Brain microvascular endothelial cell (primary cell): ENCODE data around the gene CKS1B.
"Not testable (repeated sequence)": the region's sequence is repeated elsewhere in the genome, so short reads cannot be mapped to it uniquely, and the experiment has no call there.

ENCODE experiments used
- DNase-seq: peaks from one replicate; pipeline ENCODE4 v3.0.0-alpha.2; 2020
- H3K27ac ChIP-seq: fragments of 250-450 bp; sonication (Bioruptor Pico); 2 replicates; pipeline ENCODE4 v1.5.1; 2020; ENCODE audit warnings: mild to moderate bottlenecking, moderate library complexity
- H3K27me3 ChIP-seq: fragments of 250-450 bp; sonication (Bioruptor Pico); replicated peaks from 2 replicates; pipeline ENCODE4 v1.5.1; 2020; ENCODE audit warnings: mild to moderate bottlenecking
- H3K36me3 ChIP-seq: fragments of 250-450 bp; sonication (Bioruptor Pico); replicated peaks from 2 replicates; pipeline ENCODE4 v1.5.1; 2020; ENCODE audit warnings: mild to moderate bottlenecking
- H3K4me3 ChIP-seq: 2 replicates; pipeline ENCODE4 v1.5.1; 2011; ENCODE audit warnings: low read depth, mild to moderate bottlenecking, control low read depth, low read length, moderate library complexity
- in situ Hi-C: cut with HindIII; loops from 2 replicates; pipeline ENCODE4 v1.10.0; 2017; ENCODE audit warnings: low sequenced_read_pairs, low pct_ligation_motif_present
- TF ChIP-seq, protein P1 (sequence below): IDR thresholded peaks from 2 replicates; pipeline ENCODE4 v1.5.1; 2011; ENCODE audit warnings: low read depth, mild to moderate bottlenecking, moderate library complexity, low read length, control low read depth, inconsistent platforms; ENCODE audit errors: missing control alignments

The CKS1B gene

DNA sequence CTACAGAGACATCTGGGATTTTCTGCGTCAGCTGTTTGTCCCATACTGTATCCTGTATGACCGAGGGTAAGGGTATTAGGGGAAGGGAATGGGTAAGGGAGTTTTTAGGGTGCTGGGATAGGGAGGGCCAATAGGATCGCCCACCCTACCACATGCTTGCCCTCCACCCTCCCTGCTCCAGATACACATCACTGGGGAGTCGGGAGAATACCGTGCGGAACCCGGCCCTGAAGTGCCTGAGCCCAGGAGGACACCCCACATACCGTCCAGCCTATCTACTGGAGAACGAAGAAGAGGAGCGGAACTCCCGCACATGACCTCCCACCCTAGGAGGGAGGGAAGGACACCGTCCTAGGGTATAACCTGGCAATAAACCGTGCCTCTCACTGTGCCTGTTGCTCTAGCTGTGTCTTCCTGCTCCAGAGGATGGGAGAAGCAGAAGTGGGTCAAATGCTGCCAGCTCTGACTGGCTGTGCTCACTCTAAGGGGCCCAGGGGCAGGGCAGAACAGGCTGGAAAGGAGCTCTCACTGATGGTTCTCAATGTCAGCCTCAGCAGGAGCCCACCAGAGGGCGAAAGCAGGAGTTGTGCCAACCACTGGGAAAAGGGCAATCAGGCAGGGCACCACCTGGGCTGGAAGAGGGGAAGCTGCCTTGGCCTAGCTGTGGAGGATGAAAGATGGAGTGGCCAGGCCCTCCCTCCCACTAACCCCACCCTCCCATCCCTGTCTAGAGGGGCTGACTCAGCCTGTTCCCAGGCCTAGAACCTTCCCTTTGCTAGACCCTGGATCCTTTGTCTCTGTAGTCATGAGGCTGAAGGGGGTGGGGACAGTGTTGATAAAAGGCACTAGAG lies 18.5 kb downstream of the CKS1B start:
- Histone ChIP-seq H3K27me3 (no peaks in the 10 kb centered on the region), H3K4me3 (no peak overlapping the region), H3K27ac (peak overlapping the region; percentile 46), H3K36me3 (peaks cover 25% of the 10 kb centered on the region)
- peak; percentile 40 for DNase-seq
- in situ Hi-C loops = no loop called here
- TF ChIP-seq, protein P1, sequence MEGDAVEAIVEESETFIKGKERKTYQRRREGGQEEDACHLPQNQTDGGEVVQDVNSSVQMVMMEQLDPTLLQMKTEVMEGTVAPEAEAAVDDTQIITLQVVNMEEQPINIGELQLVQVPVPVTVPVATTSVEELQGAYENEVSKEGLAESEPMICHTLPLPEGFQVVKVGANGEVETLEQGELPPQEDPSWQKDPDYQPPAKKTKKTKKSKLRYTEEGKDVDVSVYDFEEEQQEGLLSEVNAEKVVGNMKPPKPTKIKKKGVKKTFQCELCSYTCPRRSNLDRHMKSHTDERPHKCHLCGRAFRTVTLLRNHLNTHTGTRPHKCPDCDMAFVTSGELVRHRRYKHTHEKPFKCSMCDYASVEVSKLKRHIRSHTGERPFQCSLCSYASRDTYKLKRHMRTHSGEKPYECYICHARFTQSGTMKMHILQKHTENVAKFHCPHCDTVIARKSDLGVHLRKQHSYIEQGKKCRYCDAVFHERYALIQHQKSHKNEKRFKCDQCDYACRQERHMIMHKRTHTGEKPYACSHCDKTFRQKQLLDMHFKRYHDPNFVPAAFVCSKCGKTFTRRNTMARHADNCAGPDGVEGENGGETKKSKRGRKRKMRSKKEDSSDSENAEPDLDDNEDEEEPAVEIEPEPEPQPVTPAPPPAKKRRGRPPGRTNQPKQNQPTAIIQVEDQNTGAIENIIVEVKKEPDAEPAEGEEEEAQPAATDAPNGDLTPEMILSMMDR = peak; percentile 47

DNA sequence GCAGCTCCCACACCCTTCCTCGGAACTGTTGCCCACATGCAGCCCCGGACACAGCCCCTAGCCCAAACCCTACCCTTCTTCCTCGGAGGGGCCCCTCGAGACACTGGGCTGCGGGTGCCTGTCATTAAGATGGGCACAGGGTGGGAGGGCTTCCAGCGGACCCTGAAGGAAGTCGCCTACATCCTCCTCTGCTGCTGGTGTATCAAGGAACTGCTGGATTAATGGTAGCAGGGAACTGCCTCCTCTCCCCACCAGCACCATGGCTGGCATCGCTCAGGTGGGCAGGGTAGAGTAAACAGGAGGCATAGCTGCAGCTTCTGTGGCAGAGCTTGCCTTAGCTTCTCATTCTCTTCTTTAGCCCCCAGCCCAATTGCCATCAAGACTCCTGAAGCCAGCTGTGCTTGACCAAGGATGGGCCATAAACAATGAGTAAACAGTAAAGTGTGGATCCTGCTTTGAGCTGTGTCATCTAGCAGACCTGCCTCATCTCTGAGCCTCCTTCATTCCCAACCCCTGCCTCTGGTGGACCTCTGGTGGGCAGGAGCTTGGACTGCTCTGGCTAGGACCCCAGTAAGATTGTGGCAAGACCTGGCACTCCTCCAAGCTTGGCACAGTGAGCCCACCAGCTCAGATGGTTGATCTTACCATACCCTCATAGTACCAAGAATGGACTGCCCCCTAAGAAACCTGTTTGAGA lies 19.2 kb downstream of the CKS1B start, which contains the start of gene LENEP:
TSS of gene LENEP (plus strand) at position 15 of the 697 bp plus-strand sequence. CDS start at position 37, 22 bp downstream.
- TF ChIP-seq, protein P1 = no peak
- no peak for DNase-seq
- peaks cover 17% of the 10 kb centered on the region for H3K36me3 ChIP-seq
- in situ Hi-C loops = no loop called here
- H3K27ac ChIP-seq = peak within 1 kb of the TSS; percentile 46
- H3K4me3 ChIP-seq = no peak within 1 kb of the TSS
- no peaks in the 10 kb centered on the region for H3K27me3 ChIP-seq

DNA sequence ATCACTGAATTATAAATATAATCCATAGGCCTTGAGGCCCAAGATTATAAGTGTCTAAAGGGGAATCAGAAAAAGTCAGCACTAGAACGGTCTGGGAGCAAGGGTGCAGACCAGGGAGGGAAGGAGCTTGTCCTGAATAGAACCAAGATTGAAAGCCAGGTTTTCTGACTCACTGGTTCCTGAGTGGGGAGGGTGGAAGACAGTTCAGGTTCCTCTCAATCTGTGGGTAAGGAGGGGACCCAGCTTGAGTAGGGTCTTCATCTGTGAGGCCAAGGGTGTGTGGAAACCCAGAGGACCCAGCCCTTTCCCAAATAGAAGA lies 19.7 kb downstream of the CKS1B start:
- no peaks in the 10 kb centered on the region for H3K27me3 ChIP-seq
- in situ Hi-C loops = no loop called here
- H3K4me3 ChIP-seq = no peak overlapping the region
- TF ChIP-seq, protein P1 = no peak
- DNase-seq = no peak
- no peak overlapping the region for H3K27ac ChIP-seq
- peaks cover 14% of the 10 kb centered on the region for H3K36me3 ChIP-seq

DNA sequence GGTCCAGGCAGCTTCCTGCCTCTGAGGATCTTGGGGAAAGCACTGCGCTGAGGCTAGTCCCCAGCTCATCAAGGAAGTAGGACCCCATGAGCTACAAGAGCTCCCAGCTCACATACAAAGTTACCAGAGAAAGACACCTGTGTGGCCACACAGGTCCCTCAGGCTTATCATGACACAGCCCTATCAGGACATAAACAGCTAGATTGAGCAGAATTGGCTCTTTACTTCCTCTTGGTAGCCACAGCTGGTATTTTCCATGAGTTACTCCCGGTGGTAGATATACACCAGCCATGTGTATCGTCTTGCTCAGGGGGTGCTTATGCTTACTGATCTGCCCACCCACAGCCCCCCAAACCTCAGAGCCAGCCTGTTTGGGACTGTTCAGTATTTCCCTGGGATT lies 20.1 kb downstream of the CKS1B start:
- H3K4me3 ChIP-seq = no peak overlapping the region
- H3K36me3 ChIP-seq = peaks cover 14% of the 10 kb centered on the region
- DNase-seq = no peak
- TF ChIP-seq, protein P1 = no peak
- no peaks in the 10 kb centered on the region for H3K27me3 ChIP-seq
- in situ Hi-C loops = no loop called here
- no peak overlapping the region for H3K27ac ChIP-seq

DNA sequence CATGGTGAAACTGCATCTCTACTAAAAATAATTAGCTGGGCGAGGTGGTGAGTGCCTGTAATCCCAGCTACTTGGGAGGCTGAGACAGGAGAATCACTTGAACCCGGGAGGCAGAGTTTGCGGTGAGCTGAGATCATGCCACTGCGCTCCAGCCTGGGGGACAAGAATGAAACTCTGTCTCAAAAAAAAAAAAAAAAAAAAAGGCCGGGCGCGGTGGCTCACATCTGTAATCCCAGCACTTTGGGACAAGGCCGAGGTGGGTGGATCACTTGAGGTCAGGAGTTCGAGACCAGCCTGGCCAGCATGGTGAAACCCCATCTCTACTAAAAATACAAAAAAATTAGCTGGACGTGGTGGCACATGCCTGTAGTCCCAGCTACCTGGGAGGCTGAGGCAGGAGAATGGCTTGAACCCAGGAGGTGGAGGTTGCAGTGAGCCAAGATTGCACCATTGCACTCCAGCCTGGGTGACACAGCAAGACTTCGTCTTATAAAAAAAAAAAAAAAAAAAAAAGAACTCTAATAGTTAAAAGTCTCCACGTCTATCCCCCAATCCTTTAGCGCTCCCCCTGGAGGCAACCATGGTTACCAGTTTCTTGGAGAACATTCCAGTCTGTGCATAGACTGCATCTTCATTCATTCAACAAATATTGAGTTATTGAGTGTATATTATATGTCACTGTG lies 21.0 kb downstream of the CKS1B start:
- H3K27ac ChIP-seq, in situ Hi-C loops, H3K4me3 ChIP-seq, H3K27me3 ChIP-seq, H3K36me3 ChIP-seq: not testable (repeated sequence)
- TF ChIP-seq, protein P1 = peak; percentile 64
- DNase-seq = peak; percentile 77
